Measurements from ENCODE around the gene DENND10.

The DENND10 gene

GRCh38 chr10:119103903-119104653, at the start of gene DENND10:
Gene DENND10 (plus strand): TSS chr10:119104113. CDS start chr10:119104143, 30 bp downstream.
- no peaks in the 10 kb centered on the region for H3K27me3 ChIP-seq (ENCODE audit: control insufficient read depth in 1 of 2, insufficient read depth in 2 of 2, low read length in 2 of 2)
- peak within 1 kb of the TSS; percentile 58 for H3K27ac ChIP-seq (ENCODE audit: low read depth, low read length)
- H3K9me3 ChIP-seq (ENCODE audit: low read length): no peaks in the 10 kb centered on the region
- peaks cover 8% of the 10 kb centered on the region for H3K4me1 ChIP-seq (ENCODE audit: insufficient read depth, low read length)
- H3K9ac ChIP-seq (ENCODE audit: low read length): no peak within 1 kb of the TSS
- peak within 1 kb of the TSS; percentile 55 to 61 for H3K4me3 ChIP-seq (ENCODE audit: low read depth in 1 of 2, low read length in 2 of 2)
- peaks cover 4% of the 10 kb centered on the region for H3K36me3 ChIP-seq (ENCODE audit: insufficient read depth, low read length)

DNA sequence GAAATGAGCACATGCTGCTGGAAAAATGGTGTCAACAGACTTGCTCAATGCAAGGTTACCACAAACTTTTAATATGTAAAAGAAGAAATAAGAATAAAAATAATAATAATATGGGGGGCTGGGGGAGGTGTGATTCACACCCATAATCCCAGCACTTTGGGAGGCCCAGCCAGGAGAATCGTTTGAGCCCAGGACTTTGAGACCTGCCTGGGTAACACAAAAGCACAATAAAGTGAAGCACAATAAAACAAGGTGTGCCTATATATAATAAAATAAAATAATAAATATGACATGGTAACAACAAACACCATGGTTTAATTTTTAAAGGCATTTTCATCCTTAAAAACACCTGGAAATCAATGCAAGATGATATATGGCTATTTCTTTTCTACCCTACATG, 48.4 kb upstream of the DENND10 start:
- Histone ChIP-seq H3K9me3 (ENCODE audit: low read length) (no peaks in the 10 kb centered on the region), H3K27ac (ENCODE audit: low read depth, low read length) (no peak overlapping the region), H3K9ac (ENCODE audit: low read length) (no peak overlapping the region), H3K4me3 (ENCODE audit: low read depth in 1 of 2, low read length in 2 of 2) (no peak overlapping the region), H3K27me3 (ENCODE audit: control insufficient read depth in 1 of 2, insufficient read depth in 2 of 2, low read length in 2 of 2) (no peaks in the 10 kb centered on the region), H3K4me1 (ENCODE audit: insufficient read depth, low read length) (no peaks in the 10 kb centered on the region), H3K36me3 (ENCODE audit: insufficient read depth, low read length) (peaks cover 88% of the 10 kb centered on the region)

GRCh38 chr10:119058010-119058409, 45.9 kb upstream of the DENND10 start:
- H3K4me1 ChIP-seq (ENCODE audit: insufficient read depth, low read length): no peaks in the 10 kb centered on the region
- no peak overlapping the region for H3K4me3 ChIP-seq (ENCODE audit: low read depth in 1 of 2, low read length in 2 of 2)
- H3K9ac ChIP-seq (ENCODE audit: low read length): no peak overlapping the region
- H3K9me3 ChIP-seq (ENCODE audit: low read length): no peaks in the 10 kb centered on the region
- peaks cover 81% of the 10 kb centered on the region for H3K36me3 ChIP-seq (ENCODE audit: insufficient read depth, low read length)
- no peaks in the 10 kb centered on the region for H3K27me3 ChIP-seq (ENCODE audit: control insufficient read depth in 1 of 2, insufficient read depth in 2 of 2, low read length in 2 of 2)
- H3K27ac ChIP-seq (ENCODE audit: low read depth, low read length): no peak overlapping the region

DNA sequence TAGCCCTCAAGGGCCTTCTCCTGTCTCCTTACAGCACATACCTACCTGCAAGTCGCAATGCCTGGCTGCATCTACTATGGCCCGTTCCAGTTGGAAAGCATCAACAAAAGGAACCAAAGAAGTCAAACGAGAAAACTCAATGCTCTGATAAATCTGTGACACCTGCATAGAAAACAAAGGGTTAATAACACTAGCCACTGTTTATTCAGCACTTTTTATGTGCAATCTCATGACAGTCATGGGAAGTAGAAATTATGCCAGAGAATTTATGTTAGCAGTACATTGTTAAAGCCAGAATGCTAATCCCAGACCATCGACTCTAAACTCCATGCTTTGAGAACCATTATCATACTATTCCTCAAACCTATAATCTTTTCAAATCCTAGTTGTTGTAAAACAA, 44.4 kb upstream of the DENND10 start:
- no peaks in the 10 kb centered on the region for H3K27me3 ChIP-seq (ENCODE audit: control insufficient read depth in 1 of 2, insufficient read depth in 2 of 2, low read length in 2 of 2)
- H3K9ac ChIP-seq (ENCODE audit: low read length): no peak overlapping the region
- H3K36me3 ChIP-seq (ENCODE audit: insufficient read depth, low read length): peaks cover 80% of the 10 kb centered on the region
- H3K4me1 ChIP-seq (ENCODE audit: insufficient read depth, low read length): no peaks in the 10 kb centered on the region
- H3K27ac ChIP-seq (ENCODE audit: low read depth, low read length): no peak overlapping the region
- H3K9me3 ChIP-seq (ENCODE audit: low read length): no peaks in the 10 kb centered on the region
- H3K4me3 ChIP-seq (ENCODE audit: low read depth in 1 of 2, low read length in 2 of 2): no peak overlapping the region

- Histone ChIP-seq H3K9me3 (ENCODE audit: low read length) (no peaks in the 10 kb centered on the region), H3K27ac (ENCODE audit: low read depth, low read length) (no peak overlapping the region), H3K9ac (ENCODE audit: low read length) (no peak overlapping the region), H3K4me1 (ENCODE audit: insufficient read depth, low read length) (no peaks in the 10 kb centered on the region), H3K36me3 (ENCODE audit: insufficient read depth, low read length) (peaks cover 80% of the 10 kb centered on the region), H3K27me3 (ENCODE audit: control insufficient read depth in 1 of 2, insufficient read depth in 2 of 2, low read length in 2 of 2) (no peaks in the 10 kb centered on the region), H3K4me3 (ENCODE audit: low read depth in 1 of 2, low read length in 2 of 2) (no peak overlapping the region)
Measured at GRCh38 chr10:119060107-119060506, 43.8 kb upstream of the DENND10 start.

GRCh38 chr10:119061352-119061751, 42.6 kb upstream of the DENND10 start:
- Histone ChIP-seq H3K27ac (ENCODE audit: low read depth, low read length) (no peak overlapping the region), H3K4me1 (ENCODE audit: insufficient read depth, low read length) (no peaks in the 10 kb centered on the region), H3K9ac (ENCODE audit: low read length) (no peak overlapping the region), H3K4me3 (ENCODE audit: low read depth in 1 of 2, low read length in 2 of 2) (no peak overlapping the region), H3K27me3 (ENCODE audit: control insufficient read depth in 1 of 2, insufficient read depth in 2 of 2, low read length in 2 of 2) (no peaks in the 10 kb centered on the region), H3K9me3 (ENCODE audit: low read length) (no peaks in the 10 kb centered on the region), H3K36me3 (ENCODE audit: insufficient read depth, low read length) (peaks cover 79% of the 10 kb centered on the region)

- Histone ChIP-seq H3K9me3 (ENCODE audit: low read length) (no peaks in the 10 kb centered on the region), H3K9ac (ENCODE audit: low read length) (no peak overlapping the region), H3K4me3 (ENCODE audit: low read depth in 1 of 2, low read length in 2 of 2) (no peak overlapping the region), H3K27ac (ENCODE audit: low read depth, low read length) (no peak overlapping the region), H3K4me1 (ENCODE audit: insufficient read depth, low read length) (no peaks in the 10 kb centered on the region), H3K27me3 (ENCODE audit: control insufficient read depth in 1 of 2, insufficient read depth in 2 of 2, low read length in 2 of 2) (no peaks in the 10 kb centered on the region), H3K36me3 (ENCODE audit: insufficient read depth, low read length) (peaks cover 79% of the 10 kb centered on the region)
Measured at GRCh38 chr10:119061926-119062325, 42.0 kb upstream of the DENND10 start.

DNA sequence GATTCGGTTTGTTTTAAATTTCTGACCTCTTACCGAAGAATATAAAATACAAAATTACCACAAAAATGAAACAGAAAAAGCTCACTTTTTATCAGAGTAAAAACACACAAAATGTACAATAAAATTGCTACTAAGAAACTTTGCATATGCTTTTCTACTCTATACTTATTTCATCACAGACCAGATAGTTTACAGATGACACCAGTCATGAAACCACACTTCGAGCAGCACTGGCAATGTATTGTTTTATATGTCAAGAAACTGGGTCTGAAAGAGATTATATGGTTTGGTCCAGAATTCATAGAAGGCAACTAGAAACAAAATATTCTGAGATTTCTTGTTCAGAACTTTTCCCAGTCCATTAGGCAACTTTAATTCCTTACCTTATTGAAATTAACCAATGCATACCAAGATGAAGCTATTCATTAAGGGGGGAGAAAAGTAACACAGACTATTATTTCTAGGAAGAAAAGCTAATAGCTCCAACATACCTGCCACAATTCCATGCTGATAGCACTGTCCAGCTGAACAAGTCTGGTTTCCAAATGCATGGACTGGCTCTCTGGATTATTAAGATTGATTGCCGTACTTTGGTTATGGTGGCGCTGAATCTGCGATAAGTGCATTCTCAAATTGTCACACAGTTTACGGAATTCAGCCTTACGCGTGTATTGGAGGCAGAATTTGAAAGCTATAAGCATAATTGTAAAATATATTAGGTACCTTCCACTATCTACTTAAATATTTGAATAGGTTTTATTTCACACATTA, 33.3 kb upstream of the DENND10 start:
- H3K4me3 ChIP-seq (ENCODE audit: low read depth in 1 of 2, low read length in 2 of 2): no peak overlapping the region
- H3K9me3 ChIP-seq (ENCODE audit: low read length): no peaks in the 10 kb centered on the region
- H3K9ac ChIP-seq (ENCODE audit: low read length): no peak overlapping the region
- no peaks in the 10 kb centered on the region for H3K4me1 ChIP-seq (ENCODE audit: insufficient read depth, low read length)
- H3K36me3 ChIP-seq (ENCODE audit: insufficient read depth, low read length): peaks cover 65% of the 10 kb centered on the region
- H3K27ac ChIP-seq (ENCODE audit: low read depth, low read length): no peak overlapping the region
- no peaks in the 10 kb centered on the region for H3K27me3 ChIP-seq (ENCODE audit: control insufficient read depth in 1 of 2, insufficient read depth in 2 of 2, low read length in 2 of 2)

GRCh38 chr10:119073584-119073983, 30.3 kb upstream of the DENND10 start:
- Histone ChIP-seq H3K27ac (ENCODE audit: low read depth, low read length) (no peak overlapping the region), H3K36me3 (ENCODE audit: insufficient read depth, low read length) (peaks cover 41% of the 10 kb centered on the region), H3K4me1 (ENCODE audit: insufficient read depth, low read length) (peaks cover 7% of the 10 kb centered on the region), H3K27me3 (ENCODE audit: control insufficient read depth in 1 of 2, insufficient read depth in 2 of 2, low read length in 2 of 2) (no peaks in the 10 kb centered on the region), H3K4me3 (ENCODE audit: low read depth in 1 of 2, low read length in 2 of 2) (no peak overlapping the region), H3K9me3 (ENCODE audit: low read length) (no peaks in the 10 kb centered on the region), H3K9ac (ENCODE audit: low read length) (no peak overlapping the region)

GRCh38 chr10:119078422-119079179, 25.3 kb upstream of the DENND10 start:
- Histone ChIP-seq H3K9me3 (ENCODE audit: low read length) (no peaks in the 10 kb centered on the region), H3K27me3 (ENCODE audit: control insufficient read depth in 1 of 2, insufficient read depth in 2 of 2, low read length in 2 of 2) (no peaks in the 10 kb centered on the region), H3K4me3 (ENCODE audit: low read depth in 1 of 2, low read length in 2 of 2) (peak overlapping the region in 1 of 2 donors; percentile 74), H3K27ac (ENCODE audit: low read depth, low read length) (no peak overlapping the region), H3K36me3 (ENCODE audit: insufficient read depth, low read length) (no peaks in the 10 kb centered on the region), H3K9ac (ENCODE audit: low read length) (peak overlapping the region; percentile 73), H3K4me1 (ENCODE audit: insufficient read depth, low read length) (peaks cover 15% of the 10 kb centered on the region)
